ENCODE measurements around the gene KCNMB2.

DNA sequence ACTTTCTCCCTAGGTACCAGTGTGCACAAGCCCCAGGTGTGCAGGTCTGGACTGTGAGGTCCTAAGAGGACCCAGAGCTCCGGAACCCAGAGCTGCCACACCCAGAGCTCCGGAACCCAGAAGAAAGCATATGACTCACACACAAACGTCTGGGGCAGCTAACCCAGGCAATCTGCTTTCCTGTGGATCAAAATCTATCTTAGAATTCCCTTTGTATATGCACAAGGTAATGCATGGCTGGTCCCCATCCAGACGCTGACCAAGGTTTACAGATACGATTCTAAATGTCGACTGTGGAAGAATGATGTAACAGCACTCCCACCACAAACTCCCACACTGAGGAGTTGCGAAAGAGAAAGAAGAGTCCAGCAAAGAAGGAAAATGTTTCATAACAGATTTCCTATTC is 15.7 kb downstream of the KCNMB2 start:
- TF ChIP-seq, protein P1, sequence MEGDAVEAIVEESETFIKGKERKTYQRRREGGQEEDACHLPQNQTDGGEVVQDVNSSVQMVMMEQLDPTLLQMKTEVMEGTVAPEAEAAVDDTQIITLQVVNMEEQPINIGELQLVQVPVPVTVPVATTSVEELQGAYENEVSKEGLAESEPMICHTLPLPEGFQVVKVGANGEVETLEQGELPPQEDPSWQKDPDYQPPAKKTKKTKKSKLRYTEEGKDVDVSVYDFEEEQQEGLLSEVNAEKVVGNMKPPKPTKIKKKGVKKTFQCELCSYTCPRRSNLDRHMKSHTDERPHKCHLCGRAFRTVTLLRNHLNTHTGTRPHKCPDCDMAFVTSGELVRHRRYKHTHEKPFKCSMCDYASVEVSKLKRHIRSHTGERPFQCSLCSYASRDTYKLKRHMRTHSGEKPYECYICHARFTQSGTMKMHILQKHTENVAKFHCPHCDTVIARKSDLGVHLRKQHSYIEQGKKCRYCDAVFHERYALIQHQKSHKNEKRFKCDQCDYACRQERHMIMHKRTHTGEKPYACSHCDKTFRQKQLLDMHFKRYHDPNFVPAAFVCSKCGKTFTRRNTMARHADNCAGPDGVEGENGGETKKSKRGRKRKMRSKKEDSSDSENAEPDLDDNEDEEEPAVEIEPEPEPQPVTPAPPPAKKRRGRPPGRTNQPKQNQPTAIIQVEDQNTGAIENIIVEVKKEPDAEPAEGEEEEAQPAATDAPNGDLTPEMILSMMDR (IDR thresholded peaks at IDR 0.05; ENCODE audit: insufficient read depth, low read length) = no peak
- TF ChIP-seq POLR2AphosphoS5 (IDR thresholded peaks at IDR 0.05; ENCODE audit: low read depth) = no peak
- TF ChIP-seq, protein P2, sequence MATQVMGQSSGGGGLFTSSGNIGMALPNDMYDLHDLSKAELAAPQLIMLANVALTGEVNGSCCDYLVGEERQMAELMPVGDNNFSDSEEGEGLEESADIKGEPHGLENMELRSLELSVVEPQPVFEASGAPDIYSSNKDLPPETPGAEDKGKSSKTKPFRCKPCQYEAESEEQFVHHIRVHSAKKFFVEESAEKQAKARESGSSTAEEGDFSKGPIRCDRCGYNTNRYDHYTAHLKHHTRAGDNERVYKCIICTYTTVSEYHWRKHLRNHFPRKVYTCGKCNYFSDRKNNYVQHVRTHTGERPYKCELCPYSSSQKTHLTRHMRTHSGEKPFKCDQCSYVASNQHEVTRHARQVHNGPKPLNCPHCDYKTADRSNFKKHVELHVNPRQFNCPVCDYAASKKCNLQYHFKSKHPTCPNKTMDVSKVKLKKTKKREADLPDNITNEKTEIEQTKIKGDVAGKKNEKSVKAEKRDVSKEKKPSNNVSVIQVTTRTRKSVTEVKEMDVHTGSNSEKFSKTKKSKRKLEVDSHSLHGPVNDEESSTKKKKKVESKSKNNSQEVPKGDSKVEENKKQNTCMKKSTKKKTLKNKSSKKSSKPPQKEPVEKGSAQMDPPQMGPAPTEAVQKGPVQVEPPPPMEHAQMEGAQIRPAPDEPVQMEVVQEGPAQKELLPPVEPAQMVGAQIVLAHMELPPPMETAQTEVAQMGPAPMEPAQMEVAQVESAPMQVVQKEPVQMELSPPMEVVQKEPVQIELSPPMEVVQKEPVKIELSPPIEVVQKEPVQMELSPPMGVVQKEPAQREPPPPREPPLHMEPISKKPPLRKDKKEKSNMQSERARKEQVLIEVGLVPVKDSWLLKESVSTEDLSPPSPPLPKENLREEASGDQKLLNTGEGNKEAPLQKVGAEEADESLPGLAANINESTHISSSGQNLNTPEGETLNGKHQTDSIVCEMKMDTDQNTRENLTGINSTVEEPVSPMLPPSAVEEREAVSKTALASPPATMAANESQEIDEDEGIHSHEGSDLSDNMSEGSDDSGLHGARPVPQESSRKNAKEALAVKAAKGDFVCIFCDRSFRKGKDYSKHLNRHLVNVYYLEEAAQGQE (IDR thresholded peaks at IDR 0.05; ENCODE audit: insufficient replicate concordance, low read depth) = peak; percentile 32
- TF ChIP-seq GABPA (IDR thresholded peaks at IDR 0.05; ENCODE audit: low read depth) = no peak
- no peak for TF ChIP-seq SPI1 (IDR thresholded peaks at IDR 0.05; ENCODE audit: borderline replicate concordance, low read depth)

All from HL-60 (cell line).